ENCODE data around the gene RAB40C. TPM values are rescaled to one million over a fixed set of nuclear protein-coding genes. Genes with fewer than 3 reads are reported as not detected.

RAB40C gene
- 10.6 and 36.6 TPM in 2 replicates for total RNA-seq (2011; cell fraction: chromatin; rRNA removed; ENCODE audit: low replicate concordance)
- total RNA-seq (2011; cell fraction: nucleolus; rRNA removed), result 24.2 and 24.8 TPM in 2 replicates
- total RNA-seq (2011; cell fraction: nucleoplasm; rRNA removed), result 15.5 and 15.6 TPM in 2 replicates
- 22.3 and 26.0 TPM in 2 replicates for total RNA-seq (2014; rRNA removed)
- 1.9 and 2.5 TPM in 2 replicates for total RNA-seq (2014; rRNA removed; fragmentation: Illumina TruSeq; extraction: Trizol)
- total RNA-seq (2015; rRNA removed; fragmentation: Illumina TruSeq; extraction: Trizol), result 10.1 and 11.4 TPM in 2 replicates
- 23.4 and 25.3 TPM in 2 replicates for total RNA-seq (2021)
- polyA plus RNA-seq (2011; rRNA removed), result 8.7 and 10.9 TPM in 2 replicates
- polyA plus RNA-seq (2011; cell fraction: cytosol; rRNA removed), result 15.6 and 35.2 TPM in 2 replicates
- 22.1 and 35.1 TPM in 2 replicates for polyA plus RNA-seq (2011; cell fraction: nucleus; rRNA removed)
- 15.7 and 28.1 TPM in 2 replicates for polyA plus RNA-seq (2012)
- polyA plus RNA-seq (2014; fragmentation: Illumina TruSeq; extraction: Trizol), result 5.6 and 13.3 TPM in 2 replicates
- polyA plus RNA-seq (2014; fragmentation: Nextera tagmentation; extraction: Ambion mirVana), result under 1 TPM; 0.17 to 0.50 TPM
- polyA plus RNA-seq (2014; rRNA removed), result 20.9 and 22.3 TPM in 2 replicates
- 2.9 and 5.0 TPM in 2 replicates for polyA minus RNA-seq (2011; rRNA and poly(A)+ RNA removed)
- 10.3 and 15.5 TPM in 2 replicates for polyA minus RNA-seq (2011; cell fraction: cytosol; rRNA and poly(A)+ RNA removed)
- polyA minus RNA-seq (2011; cell fraction: nucleus; rRNA and poly(A)+ RNA removed), result 4.8 and 5.1 TPM in 2 replicates
- Bru-seq, nascent RNA, result percentile 59 among the genes with signal in this experiment
- percentile 67 among the genes with signal in this experiment for BruChase-seq, experiment 1, labeled RNA remaining after a 2-hour chase
- BruChase-seq, experiment 2, labeled RNA remaining after a 6-hour chase, result percentile 75 among the genes with signal in this experiment
- long read RNA-seq, experiment 1, transcript RAB40C-206 (2 exons, 2,439 nt), result minor isoform, 9 of 155 reads
- long read RNA-seq, experiment 1, transcript RAB40C-204 (7 exons, 2,569 nt), result minor isoform, 19 of 155 reads
- long read RNA-seq, experiment 1, transcript RAB40C-201 (6 exons, 2,699 nt), result major isoform, 54 of 155 reads
- long read RNA-seq, experiment 1, partial matches to known transcripts, result 40 of 155 reads
- long read RNA-seq, experiment 1, other reads (novel, unspliced or antisense), result 29 of 155 reads
- long read RNA-seq, experiment 2, transcript RAB40C-201 (6 exons, 2,699 nt), result major isoform, 12 of 23 reads
- long read RNA-seq, experiment 2, partial matches to known transcripts, result 4 of 23 reads
- long read RNA-seq, experiment 2, other reads (novel, unspliced or antisense), result 5 of 23 reads
- long read RNA-seq, experiment 3, transcript RAB40C-201 (6 exons, 2,699 nt), result major isoform, 9 of 17 reads
- long read RNA-seq, experiment 3, partial matches to known transcripts, result 2 of 17 reads
- long read RNA-seq, experiment 3, other reads (novel, unspliced or antisense), result 4 of 17 reads

DNA sequence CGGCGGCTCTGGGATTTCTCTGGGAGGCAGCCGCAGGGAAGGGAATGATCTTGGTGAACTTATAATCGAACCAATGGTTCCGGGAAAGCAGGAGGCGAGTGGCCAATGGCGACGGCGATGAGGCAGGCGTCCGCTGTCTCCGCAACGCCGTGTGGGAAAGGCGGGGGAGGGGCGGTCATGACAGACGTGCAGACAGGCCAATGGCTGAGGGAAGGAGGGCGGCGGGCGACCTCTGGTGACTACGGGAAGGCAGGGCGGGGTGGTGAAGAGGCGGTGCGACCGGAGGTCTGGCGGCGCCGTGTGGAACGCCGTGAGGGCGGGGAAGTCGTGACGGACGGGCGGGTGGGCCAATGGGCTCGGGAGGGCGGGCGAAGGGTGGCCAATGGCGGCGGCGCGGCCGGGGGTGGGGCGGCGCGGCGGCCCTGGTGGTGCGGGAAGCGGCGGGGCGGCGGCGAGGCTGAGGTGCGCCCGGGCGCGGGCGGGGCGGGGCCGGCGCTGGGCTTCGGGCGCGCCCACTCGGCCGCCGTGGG lies at the start of gene RAB40C:
TSS of gene RAB40C (plus strand) at position 409 of the 530 bp plus-strand sequence. CDS start 226 bp downstream, outside the sequence.
- ChIA-PET POLR2A (interaction anchor here (0.6 to 1.7 kb wide), 7 partner anchors 8 to 496 kb away, joined by 3 to 8 read pairs (median 4); no protein-coding TSS in a partner anchor), CTCF (ENCODE audit: low intra/inter-chr PET ratio) (no interaction called here)
- peak within 1 kb of the TSS; percentile 91 for H3K27ac ChIP-seq (ENCODE audit: extremely low read depth, low read depth, low read length)
- H2AFZ ChIP-seq (ENCODE audit: low read depth, low read length), result peak within 1 kb of the TSS; percentile 100
- peaks cover 8% of the 10 kb centered on the region for H3K9me1 ChIP-seq (ENCODE audit: control insufficient read depth, insufficient read depth, low read length)
- peak within 1 kb of the TSS; percentile 88 to 95 for H3K9ac ChIP-seq (ENCODE audit: insufficient read depth in 1 of 2, low read depth in 2 of 2, low read length in 2 of 2)
- intact Hi-C loops (cut with micrococcal nuclease), result loop anchor here (1.0 to 2.0 kb wide), 2 partner anchors 52 to 71 kb away; partner anchors contain the start of gene MCRIP2
- no peaks in the 10 kb centered on the region for H3K9me3 ChIP-seq (replicated peaks; ENCODE audit: control insufficient read depth, insufficient read depth, low read depth, low read length)
- peak; percentile 95 to 99 (median 98) for DNase-seq (ENCODE audit: extremely low read depth in 1 of 4, low spot score in 3 of 4)
- peaks cover 18 to 72% of the 10 kb centered on the region in 2 experiments; a peak in 4 of 5 replicates for H3K4me1 ChIP-seq (replicated peaks in 1 of 2; ENCODE audit: control insufficient read depth in 2 of 2, insufficient read depth in 2 of 2, low read length in 2 of 2)
- peak within 1 kb of the TSS; percentile 94 for H3K4me2 ChIP-seq (ENCODE audit: insufficient read depth, low read length)
- WGBS (ENCODE audit: insufficient coverage, low coverage, missing lambda C conversion rate), result 2% methylated on average over 9 of the region's 67 CpGs
- peaks cover 21% of the 10 kb centered on the region; the same call in 2 of the 3 replicates for H3K36me3 ChIP-seq (ENCODE audit: control insufficient read depth, insufficient read depth, low read length)
- peak; percentile 90 for ATAC-seq
- no TSS peak for BruUV-seq (replicated peaks)
- in situ Hi-C loops (cut with MboI), result no loop called here
- peaks cover 19% of the 10 kb centered on the region for H4K20me1 ChIP-seq (replicated peaks; ENCODE audit: control insufficient read depth, insufficient read depth, low read length)
- H3K4me3 ChIP-seq, result peak within 1 kb of the TSS; percentile 90
- no peaks in the 10 kb centered on the region for H3K27me3 ChIP-seq (ENCODE audit: control insufficient read depth in 2 of 2, insufficient read depth in 2 of 2, low read length in 2 of 2)
- peak; percentile 80 for FAIRE-seq
- peaks cover 66% of the 10 kb centered on the region for H3K79me2 ChIP-seq (ENCODE audit: control insufficient read depth, insufficient read depth, low read length)
- peak in 2 of 3 experiments; percentile 39 to 40; a peak in 3 of 6 replicates for TF ChIP-seq CTCF (IDR thresholded peaks at IDR 0.05 in 2 of 3, conservative IDR thresholded peaks at IDR 0.05 in 1 of 3; ENCODE audit: insufficient read depth in 2 of 3, low read depth in 1 of 3, low read length in 3 of 3)
- TF ChIP-seq RFX5 (IDR thresholded peaks at IDR 0.05; ENCODE audit: low read depth, low read length), result peak; percentile 75; the same call in 1 of the 2 replicates
- no peak for TF ChIP-seq SMARCB1 (IDR thresholded peaks at IDR 0.05; ENCODE audit: insufficient read length, low read depth)
- peak; percentile 89 for TF ChIP-seq CXXC5 (CRISPR knock-in tag; IDR thresholded peaks at IDR 0.05)
- TF ChIP-seq, protein P1, sequence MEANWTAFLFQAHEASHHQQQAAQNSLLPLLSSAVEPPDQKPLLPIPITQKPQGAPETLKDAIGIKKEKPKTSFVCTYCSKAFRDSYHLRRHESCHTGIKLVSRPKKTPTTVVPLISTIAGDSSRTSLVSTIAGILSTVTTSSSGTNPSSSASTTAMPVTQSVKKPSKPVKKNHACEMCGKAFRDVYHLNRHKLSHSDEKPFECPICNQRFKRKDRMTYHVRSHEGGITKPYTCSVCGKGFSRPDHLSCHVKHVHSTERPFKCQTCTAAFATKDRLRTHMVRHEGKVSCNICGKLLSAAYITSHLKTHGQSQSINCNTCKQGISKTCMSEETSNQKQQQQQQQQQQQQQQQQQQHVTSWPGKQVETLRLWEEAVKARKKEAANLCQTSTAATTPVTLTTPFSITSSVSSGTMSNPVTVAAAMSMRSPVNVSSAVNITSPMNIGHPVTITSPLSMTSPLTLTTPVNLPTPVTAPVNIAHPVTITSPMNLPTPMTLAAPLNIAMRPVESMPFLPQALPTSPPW (CRISPR knock-in tag; IDR thresholded peaks at IDR 0.05), result peak; percentile 88
- no peak for TF ChIP-seq CHD4 (IDR thresholded peaks at IDR 0.05; ENCODE audit: insufficient read depth, insufficient replicate concordance, low read depth, low read length, poor library complexity, severe bottlenecking)
- peak; percentile 83 for TF ChIP-seq NEUROD1 (IDR thresholded peaks at IDR 0.05; ENCODE audit: borderline replicate concordance, low read depth, low read length, partially characterized antibody)
- no peak for TF ChIP-seq PTTG1 (tag; IDR thresholded peaks at IDR 0.05; ENCODE audit: low read depth)
- TF ChIP-seq ZBTB9 (CRISPR knock-in tag; IDR thresholded peaks at IDR 0.05), result no peak
- no peak for TF ChIP-seq MECOM (CRISPR knock-in tag; IDR thresholded peaks at IDR 0.05)
